NCI-H526 (cell line): ENCODE results near the gene STEAP3.

ENCODE experiments used
- DNase-seq, 2 experiments: peaks; one replicate each; lab custom pipeline; 2025; lab: John Stamatoyannopoulos, UW

STEAP3 gene

DNA sequence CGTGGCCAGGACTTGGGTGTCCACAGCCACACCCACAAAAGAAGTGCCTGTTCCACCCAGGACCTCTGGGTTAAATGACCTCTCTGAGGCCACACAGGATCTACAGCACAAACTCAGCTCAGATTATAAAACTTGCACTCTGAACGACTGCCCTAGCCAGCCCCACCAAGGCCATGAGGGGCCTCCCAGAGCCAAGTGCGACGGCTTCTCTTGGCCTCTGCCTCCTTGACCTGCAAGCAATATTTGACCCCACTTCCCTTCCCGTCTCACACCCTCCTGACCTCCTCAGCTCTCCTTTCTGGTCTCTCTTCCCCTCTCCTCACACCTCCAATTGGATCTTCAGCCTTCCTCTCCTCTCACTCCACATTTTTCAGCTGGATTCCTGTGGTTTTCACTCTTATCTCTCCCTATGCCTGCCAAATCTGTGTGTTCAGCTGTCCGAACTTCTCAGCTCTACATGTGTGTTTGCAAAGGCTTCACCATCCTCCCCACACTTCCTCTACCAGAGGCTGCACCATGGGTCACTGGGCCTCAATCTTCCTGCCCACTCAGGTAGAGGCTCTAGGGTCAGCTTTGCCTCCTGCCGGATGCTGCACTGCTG lies 25.3 kb upstream of the STEAP3 start:
- no peak for DNase-seq

DNA sequence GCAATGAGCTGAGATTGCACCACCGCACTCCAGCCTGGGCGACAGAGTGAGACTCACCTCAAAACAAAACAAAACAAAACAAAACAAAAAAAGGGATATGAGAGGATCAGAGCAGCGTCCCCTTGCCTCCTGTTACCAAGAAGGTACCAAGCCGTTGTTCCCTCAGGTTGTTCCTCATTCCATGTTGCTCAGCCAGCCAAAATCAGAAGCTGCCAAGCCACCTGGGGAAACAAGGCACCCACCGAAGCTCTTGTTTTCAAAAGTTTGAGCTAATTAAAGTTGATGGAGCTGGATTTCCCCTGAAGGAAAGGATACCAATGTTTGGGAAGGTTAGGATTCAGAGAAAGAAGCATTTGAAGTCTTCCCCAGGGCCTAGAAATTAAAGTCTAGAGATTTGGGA lies 21.8 kb upstream of the STEAP3 start:
- DNase-seq: no peak

DNA sequence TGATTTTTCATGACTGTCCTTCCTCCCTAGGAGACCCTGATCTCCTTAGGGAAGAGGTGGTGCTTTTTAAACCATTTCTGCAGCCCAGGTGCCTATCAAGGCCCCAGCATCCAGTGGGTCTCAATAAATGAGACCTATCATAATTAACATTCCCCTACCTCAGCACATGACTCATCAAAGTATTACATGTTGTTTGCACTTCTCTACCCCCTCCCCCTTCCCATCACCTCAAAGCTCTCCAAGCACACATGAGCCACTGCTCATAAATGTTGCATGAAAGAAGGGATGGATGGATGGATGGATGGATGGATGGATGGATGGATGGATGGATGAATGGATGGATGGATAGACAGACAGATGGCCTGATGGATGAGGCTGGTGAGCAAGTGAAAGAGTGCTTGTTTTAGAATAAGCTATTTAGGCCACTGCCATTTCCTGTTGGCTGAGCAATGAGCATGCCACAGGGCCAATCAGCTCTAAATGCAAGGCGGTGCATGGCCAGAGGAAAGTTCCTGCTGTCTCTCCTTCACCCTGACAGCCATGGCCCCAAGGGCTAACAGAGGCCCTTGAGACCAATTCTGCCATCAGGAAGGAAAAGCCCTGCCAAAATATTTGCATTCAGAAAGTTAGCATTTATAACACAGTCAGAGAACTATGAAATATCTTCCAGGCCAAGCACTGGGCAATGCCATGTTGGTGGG lies 20.9 kb upstream of the STEAP3 start:
- no peak for DNase-seq

DNA sequence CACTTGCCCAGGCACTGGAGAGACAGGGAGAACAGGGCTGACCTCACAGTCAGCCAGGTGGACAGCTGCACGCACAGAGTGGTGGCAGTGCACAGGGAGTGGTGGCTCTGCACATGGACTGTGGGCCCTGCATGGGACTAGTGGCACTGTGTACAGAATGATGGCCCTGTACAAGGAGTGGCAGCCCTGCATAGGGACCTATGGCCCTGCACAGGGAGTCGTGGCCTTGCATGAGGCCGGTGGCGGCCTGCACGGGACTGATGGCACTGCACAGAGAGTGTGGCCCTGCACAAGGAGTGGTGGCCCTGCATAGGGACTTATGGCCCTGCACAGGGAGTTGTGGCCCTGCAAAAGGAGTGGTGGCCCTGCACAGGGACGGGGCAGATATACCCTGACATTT lies 19.1 kb upstream of the STEAP3 start:
- no peak for DNase-seq

DNA sequence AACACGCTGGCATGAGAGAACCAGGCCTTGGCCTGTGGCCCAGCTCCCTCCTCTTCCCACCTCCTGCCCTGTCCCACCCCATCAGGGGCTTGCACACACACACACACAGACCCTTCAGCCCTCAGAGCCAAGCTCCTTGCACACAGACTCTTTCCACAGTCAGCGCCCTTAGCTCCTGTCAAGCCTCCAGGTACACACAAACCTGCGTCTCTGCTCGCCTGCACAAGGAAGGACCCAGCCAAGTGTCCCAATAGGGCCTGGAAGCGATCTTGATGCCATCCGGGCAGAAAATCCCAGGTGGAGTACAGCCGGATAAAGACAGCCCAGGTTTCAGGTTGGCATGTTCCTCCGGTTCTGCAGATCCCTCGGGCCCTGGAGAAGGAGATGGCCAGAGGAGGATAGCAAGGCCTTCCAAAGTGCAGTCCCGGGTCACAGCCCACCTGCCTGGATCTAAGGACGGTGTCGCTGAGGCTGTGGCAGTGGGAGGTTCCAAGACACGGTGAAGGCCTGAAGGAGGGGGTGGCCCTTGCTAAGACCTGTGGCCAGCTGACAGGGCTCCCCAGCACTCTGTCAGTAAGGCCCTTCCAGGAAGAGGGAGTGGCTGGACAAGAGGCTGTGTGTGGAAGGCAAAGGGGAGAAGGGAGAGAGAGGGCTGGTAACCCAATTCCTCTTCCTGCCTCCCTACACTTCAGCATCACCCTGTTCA lies 18.5 kb upstream of the STEAP3 start:
- no peak for DNase-seq

DNA sequence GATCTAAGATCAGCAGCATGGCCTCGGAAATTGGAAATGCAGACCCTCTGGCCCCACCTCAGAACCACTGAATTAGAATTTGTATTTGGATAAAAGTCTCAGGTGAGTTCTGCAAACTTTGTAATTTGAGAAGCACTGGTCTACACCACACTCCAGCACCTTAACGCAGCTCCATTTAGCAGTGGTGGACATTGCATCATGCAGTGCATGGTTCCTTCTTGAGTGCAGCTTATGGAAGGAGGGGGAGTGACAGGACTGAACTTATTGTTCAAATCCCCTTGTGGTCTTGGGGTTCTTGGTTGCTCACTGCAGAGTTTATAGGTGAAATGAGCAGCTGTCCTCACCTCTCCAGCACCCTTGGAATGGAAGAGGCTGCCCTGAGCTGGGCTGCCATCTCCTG lies 17.4 kb upstream of the STEAP3 start:
- DNase-seq: peak; percentile 20 to 25

DNA sequence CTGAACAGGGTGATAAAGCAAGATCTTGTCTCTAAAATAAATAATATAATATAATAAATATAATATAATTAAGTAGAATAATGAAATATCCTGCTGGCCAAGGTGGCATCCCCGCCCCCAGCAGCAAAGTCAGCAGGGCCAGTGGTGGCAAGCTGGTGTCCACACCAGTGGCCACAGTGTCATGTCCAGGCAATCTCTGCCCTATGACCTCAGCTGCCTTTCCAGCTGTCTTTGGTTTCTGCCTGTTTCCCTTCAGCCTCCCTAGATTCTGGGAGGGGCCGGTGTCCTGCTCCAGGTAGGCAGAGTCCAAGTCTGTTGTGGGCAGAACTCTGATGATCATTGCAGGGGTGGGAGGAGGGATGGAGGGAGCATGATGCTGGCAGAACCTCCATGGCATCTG lies 16.2 kb upstream of the STEAP3 start:
- no peak for DNase-seq

DNA sequence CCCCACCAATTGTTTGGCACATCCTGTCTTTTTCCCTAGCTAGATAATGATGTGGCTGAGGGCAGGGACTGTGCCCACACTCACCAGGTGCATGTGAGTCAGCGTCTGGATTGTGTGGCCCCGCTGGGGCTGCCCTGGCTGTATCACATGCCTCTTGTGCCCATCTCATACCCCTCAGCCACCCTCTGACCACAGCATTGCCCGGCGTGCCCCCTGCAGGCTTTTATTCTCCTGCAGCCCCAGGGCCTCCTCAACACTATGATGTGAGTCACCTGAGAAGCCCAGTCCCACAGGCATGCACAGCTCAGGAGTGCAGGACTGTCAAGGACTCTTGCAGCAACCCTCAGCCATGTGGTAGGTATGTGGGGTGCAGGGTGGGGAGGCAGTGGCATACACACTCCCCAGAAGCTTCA lies 14.8 kb upstream of the STEAP3 start:
- DNase-seq: no peak

DNA sequence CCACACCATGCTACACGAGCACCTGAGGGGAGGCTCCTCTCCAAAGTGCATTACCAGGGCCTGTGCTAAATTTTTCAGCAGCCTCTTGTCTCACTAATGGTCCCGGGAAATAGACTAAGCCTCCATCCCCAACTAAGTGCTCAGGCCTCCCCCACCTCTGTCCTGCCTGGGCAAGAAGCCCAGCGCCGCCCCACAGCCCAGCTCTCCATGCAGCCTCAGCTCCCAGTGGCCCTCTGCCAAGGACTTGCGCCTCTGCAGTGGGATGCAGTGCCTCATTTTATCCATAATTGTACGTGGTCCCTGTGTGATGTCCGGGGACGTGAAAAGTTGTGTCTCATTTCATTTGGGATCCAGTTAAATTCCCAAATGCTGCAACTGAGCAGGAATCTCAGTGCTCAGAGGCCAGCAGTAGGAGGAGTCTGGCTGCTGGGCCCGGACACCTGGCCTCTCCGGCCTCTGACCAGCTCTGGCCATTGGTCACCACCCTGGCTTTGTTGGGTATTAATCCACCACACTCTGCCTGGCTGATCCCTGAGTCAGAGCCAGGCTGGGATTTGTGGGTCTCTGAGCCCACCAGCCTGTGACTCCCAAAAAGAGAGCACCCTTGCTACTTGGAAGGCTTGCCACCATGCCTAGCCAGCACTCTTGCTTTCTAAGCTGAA lies 11.4 kb upstream of the STEAP3 start:
- DNase-seq: no peak

DNA sequence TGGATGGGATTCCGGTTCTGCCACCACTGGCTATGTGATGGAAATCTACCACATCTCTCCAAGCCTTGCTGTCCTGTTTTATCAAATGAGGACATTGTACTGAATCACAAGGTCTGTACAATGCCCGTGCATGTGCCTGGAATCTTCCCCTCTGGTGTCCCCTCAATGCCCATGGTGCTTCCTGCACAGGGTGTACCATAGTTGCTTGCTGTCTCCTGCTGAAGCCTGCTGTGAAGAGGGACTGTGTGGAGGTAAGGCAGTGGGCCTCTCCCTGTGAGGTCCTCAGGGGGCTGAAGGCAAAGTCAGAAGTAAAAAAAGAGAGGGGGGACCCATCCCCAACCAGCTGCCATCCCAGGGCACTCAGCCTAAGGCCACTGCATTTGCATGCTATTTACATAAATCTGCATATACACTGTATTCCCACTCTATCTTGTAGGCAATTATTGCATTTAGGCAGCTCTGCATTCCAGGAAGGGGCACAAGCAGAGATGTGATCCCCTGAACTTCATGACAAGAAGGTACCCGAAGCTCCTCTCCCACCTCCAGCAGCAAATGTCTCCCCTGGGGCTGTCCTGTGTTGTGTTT lies 9.1 kb upstream of the STEAP3 start:
- peak; percentile 14 to 53 for DNase-seq

DNA sequence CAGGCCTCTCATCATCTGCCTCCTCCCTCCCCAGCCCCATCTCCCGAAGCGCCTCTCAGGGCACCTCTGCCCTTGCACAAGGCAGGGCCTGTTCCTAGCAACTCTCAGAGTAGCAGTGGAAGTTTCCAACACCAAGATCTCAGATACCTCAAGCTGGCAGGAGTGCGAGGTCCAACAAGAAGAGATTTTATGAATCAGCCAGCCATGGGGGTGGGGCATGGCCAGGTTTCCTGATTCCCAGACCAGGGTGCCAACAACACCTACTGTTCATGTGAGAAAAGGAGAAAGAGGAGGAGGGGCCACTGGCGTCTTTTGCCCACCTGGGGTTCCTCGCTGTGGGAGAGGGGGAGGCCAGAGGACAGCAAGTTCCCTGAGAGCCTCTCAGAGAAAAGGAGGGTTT lies 6.6 kb upstream of the STEAP3 start:
- DNase-seq: no peak

DNA sequence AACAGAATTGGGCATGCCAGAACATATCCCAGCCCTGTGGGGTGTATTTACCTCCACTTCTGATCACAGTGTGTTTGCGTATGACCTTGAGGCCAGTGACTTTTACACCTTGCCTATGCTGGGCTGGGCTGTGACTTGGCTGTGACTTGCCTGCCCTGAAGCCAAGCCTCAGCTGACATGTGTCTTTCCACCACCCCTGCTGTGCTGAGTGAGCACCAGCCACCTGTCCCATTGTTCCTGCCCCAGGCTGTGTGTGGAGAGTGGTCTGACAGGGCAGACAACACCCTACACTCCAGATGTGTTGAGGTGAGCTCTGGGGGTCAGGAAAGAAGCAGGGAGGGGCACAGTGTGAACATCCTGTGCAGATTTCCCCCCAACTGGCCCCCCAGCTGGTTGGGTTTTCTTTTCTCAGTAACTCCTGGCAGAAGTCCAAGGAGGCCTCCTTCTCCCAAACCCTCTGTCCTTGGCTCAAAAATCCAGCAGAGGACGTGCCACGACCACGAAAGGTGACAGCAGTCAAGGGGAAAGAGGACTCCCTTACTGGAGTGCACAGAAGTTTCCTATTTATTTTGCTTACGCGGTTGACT lies 5.1 kb upstream of the STEAP3 start:
- peak in 1 of 2 experiments; percentile 18 for DNase-seq

DNA sequence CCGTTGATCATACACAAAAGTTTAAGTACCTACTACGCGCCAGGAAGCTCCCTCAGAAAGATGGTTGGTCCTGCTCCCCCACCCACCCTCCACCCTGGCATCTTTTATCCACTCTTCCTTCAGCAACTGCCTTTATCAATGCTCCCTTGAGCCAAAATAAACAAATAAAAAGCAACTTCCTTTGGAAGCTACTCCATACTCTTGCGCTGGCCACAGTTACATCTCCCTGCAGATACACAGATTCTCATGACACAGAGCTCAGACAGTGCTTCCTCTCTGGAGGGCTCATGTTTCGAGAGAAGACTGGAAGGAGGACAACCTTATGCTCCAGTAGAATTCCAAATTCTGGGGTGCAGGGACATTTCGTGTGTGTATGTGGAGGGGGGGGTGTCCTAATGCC lies 3.8 kb upstream of the STEAP3 start:
- no peak for DNase-seq

DNA sequence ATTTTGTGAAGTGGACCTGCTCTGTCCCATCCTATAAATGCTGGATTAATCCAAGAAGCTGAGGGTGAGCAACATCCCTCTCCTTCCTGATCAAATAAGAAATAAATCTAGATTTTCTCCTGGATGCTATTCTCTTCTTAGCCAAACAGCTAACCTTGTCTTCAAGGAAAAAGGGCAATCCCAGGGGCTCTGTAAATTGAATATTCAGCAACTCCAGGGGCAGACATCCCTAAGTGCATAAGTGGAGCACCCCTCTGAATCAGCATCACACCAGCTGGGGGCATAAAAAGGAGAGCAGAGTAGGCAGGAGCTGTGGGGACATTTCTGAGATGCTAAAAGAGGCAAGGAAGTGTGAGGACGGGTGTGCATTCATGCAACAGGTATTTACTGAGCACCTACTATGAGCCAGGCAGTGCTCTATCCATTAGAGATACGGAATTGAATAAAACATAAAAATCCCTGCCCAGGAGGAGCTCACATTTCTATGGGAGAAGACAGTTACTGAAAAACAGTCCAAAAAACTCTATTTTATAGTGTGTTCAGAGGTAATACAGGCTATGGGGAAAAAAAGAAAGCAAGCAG lies 2.8 kb upstream of the STEAP3 start:
- no peak for DNase-seq

DNA sequence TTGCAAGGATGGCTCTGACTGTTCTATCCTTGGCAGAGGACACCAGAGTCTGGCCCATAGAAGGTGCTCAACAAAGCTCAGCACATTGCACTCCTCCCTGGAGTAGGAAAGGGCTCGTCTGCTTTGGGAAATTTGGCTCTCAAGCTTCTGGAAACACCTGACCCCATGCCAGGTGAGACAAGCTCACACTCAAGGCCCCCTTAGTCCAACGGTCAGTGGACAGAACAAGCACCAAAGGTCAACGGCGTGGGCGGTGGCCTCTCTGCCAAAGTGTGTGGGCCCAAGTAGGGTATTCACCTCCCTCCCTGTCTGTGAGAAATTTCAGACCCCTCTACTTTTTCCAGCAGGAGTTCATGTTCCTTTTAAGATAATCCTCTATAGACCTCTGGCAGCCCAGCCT lies 2.0 kb upstream of the STEAP3 start:
- no peak for DNase-seq

DNA sequence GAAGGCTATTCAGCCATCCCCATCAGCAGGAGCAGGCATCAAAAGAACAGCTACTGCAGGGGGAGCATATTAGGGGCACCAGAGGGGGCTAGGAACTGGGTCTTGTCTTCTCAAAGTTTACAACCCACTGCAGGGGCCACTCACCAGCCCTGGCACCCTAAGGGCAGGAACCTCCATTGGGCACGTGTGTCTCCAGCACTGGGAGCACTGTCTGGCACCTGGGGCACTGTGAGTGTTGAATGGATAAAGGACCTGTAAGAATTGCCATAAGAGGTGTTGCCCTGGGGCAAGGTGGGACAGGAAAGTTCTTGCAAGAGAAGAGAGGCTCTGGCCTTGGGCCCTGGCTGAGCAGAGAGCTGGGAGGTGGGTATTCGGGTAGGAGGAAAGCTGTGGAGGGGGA lies 1.4 kb upstream of the STEAP3 start:
- DNase-seq: no peak

DNA sequence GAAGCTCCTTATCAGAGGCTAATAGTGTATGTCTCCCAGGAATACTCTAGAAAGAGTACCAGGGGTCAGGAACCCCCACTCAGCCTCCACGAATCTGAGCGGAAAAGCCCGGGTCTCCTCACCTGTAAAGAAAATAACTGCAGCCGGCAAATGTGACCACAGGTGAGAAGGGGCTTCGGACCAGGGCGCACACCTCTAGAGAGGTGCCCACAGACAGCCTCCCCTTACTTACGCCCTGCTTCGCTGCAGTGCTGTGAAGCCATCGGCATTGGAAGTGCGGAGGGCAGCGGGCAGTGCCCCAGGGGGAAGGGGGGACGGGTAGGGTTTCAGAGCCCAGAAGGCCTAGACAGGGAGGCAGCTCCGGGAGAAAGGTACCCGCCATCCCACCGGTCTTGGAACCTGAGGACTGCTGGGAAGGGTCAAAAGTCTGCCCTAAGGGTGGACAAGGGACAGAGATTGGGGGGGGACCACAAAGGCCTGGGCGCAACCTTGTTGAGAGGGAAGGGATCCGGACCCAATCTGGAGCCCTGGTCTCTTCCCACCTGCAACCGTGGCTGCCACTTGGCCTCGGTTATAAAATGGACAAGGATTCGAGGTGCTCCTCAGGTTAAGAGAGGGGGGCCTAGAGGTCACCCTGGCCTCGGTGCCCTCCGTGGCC lies 642 bp upstream of the STEAP3 start:
- no peak for DNase-seq

DNA sequence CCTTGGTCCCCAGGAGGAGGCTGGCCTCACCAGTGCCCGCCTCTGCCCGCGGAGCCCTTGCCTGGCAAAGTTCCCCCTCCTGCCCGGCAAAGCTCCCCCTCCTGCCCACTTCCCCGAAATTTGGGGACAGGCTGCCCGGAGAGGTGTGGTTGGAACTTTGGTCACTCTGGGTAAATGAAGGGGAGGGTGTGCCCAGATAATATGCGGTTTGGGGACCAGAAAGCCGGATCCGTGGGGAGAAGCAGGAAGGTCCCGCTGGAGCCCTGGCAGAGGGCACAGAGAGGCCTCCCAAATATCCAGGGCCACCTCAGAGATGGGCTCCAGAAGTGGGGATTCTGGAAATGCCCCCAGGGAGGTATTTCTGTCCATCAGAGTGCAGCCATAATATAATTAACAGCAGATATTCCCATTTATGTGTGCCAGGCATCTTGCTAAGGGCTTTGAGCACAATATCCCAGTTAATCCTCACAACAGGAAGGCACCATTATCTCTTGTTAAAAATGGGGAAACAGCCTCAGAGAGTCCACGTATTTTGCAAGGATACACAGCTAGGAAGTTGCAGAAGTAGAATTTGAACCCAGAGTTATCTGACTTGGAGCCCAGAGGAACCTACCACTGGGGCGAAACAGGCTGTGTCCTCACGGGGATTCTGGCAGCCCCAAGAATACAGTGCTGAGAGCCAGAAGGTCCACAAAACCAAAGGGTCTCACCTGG lies 914 bp downstream of the STEAP3 start:
- no peak for DNase-seq

DNA sequence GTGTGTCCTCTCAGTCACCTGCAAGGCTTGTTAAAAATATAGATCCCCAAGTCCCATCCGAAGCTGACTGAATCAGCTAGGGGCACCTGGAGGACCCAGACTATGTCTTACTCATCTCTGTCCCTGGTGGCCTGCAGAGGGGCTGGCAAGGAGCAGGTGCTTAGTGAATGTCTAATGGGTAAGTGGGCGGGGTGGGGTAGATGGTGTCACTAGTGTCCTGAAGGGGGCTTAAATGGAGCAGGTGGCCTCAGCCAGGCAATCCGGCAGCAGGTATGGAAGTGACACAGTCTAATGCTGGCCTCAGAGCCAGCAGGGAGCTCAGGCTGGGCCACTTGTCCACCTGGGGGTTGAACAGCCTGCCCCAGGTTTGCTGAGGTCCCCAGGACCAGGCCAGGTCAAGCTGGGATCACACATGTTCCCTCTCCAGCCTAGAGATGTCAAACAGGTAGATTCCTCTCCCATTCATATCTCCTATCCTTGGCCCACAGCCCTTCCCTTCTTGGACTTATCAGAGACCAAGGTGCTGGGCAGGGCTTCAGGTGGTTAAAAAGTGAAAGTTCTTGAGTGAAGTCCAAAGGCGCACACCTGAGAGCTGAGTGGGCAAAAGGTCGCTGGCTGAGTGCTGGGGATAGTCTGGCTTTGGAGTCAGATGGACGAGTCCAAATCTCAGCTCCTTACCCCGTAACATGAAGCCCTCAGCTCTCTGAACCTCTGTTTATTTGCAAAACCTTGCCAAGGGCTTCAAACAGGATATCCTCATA lies 1.7 kb downstream of the STEAP3 start:
- DNase-seq: peak; percentile 10 to 22

DNA sequence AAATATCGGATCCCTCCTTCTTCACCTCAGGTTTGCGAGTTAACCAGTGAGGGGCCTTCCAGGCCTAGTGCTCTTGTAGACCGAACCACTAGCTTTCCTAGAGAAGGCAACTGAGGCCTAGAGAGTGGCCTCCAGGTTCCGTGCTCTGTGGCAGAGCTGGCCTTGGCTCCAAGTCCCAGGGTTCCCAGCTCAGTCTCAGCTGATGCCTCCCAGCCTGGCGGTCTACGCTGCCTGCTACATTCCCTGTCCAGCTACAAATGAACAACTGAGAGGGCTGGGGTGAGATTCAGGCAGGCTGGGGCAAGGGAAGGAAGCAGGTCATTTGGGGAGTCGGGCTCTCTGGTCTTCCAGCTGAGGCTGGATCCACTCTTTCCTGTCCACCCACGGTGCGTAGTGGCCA lies 2.3 kb downstream of the STEAP3 start:
- DNase-seq: no peak
